PC-9 (cell line): Measurements from ENCODE around the gene FGF23. TPM values are rescaled to one million over a fixed set of nuclear protein-coding genes. Genes with fewer than 3 reads are reported as not detected.

Source experiments
- BruUV-seq: library from RNA; stranded (reverse); fragments of 400-500 nt; replicated peaks from 2 replicates; lab custom pipeline; 2021; lab: Mats Ljungman, UMichigan
- CTCF ChIA-PET: fragments of 300-600 bp; sonication (Branson Sonifier 250); formaldehyde crosslinking; loops from one replicate; lab custom pipeline; 2022; ENCODE audit warnings: antibody characterized with exemption; lab: Charles Lee
- POLR2A ChIA-PET: fragments of 300-600 bp; sonication (Branson Sonifier 250); formaldehyde crosslinking; loops from one replicate; lab custom pipeline; 2022; ENCODE audit warnings: antibody characterized with exemption; ENCODE audit not compliant: unreplicated experiment; lab: Charles Lee
- DNase-seq, 2 experiments: peaks; one replicate each; pipeline versions ENCODE4 v3.0.0 to v3.0.0-alpha.2; 2015 to 2022; ENCODE audit warnings: mixed read lengths in 1 of 2
- H2AFZ ChIP-seq: fragments of 200-600 bp; sonication (generic); 2 replicates; pipeline ENCODE4 v1.8.1; 2017; ENCODE audit warnings: antibody characterized with exemption
- H3F3A ChIP-seq: fragments of 200-600 bp; sonication (generic); 2 replicates; pipeline ENCODE4 v1.8.1; 2017; ENCODE audit warnings: antibody characterized with exemption, mild to moderate bottlenecking, low read depth; ENCODE audit not compliant: insufficient read depth
- H3K27ac ChIP-seq: fragments of 200-600 bp; sonication (generic); 2 replicates; pipeline ENCODE4 v1.6.1; 2016; ENCODE audit warnings: mixed run types
- H3K27me3 ChIP-seq: fragments of 200-600 bp; sonication (generic); 2 replicates; pipeline ENCODE4 v1.6.1; 2016; ENCODE audit warnings: low read depth, mixed run types; ENCODE audit not compliant: insufficient read depth
- H3K36me3 ChIP-seq: fragments of 200-600 bp; sonication (generic); 2 replicates; pipeline ENCODE4 v1.6.1; 2016; ENCODE audit warnings: low read depth, mixed run types
- H3K4me1 ChIP-seq: fragments of 200-600 bp; sonication (generic); replicated peaks from 2 replicates; pipeline ENCODE4 v1.6.1; 2016; ENCODE audit warnings: mixed run types; ENCODE audit not compliant: insufficient read depth
- H3K4me2 ChIP-seq: fragments of 200-600 bp; sonication (generic); 2 replicates; pipeline ENCODE4 v1.6.1; 2017; ENCODE audit warnings: mixed run types
- H3K4me3 ChIP-seq: fragments of 200-600 bp; sonication (generic); 2 replicates; pipeline ENCODE4 v1.6.1; 2016; ENCODE audit warnings: mixed run types
- H3K79me2 ChIP-seq: fragments of 200-600 bp; sonication (generic); 2 replicates; pipeline ENCODE4 v1.6.1; 2017; ENCODE audit warnings: low read depth, mixed run types
- H3K9me2 ChIP-seq: fragments of 200-600 bp; sonication (generic); 2 replicates; pipeline ENCODE4 v1.8.1; 2017; ENCODE audit warnings: mild to moderate bottlenecking; ENCODE audit not compliant: insufficient read depth
- H3K9me3 ChIP-seq: fragments of 200-600 bp; sonication (generic); 2 replicates; pipeline ENCODE4 v1.8.1; 2016; ENCODE audit warnings: low read depth; ENCODE audit not compliant: insufficient read depth
- H4K20me1 ChIP-seq: fragments of 200-600 bp; sonication (generic); 2 replicates; pipeline ENCODE4 v1.8.1; 2017; ENCODE audit not compliant: insufficient read depth
- CTCF ChIP-seq: fragments of 200-600 bp; sonication (generic); conservative IDR thresholded peaks from 2 replicates; pipeline ENCODE4 v1.6.1; 2017; ENCODE audit warnings: mixed run types, antibody characterized with exemption, mild to moderate bottlenecking, moderate library complexity
- EZH2 ChIP-seq: fragments of 200-600 bp; sonication (generic); IDR thresholded peaks from 2 replicates; pipeline ENCODE4 v1.8.0; 2017; ENCODE audit warnings: antibody characterized with exemption, low read depth
- intact Hi-C: fragments of 100-400 bp; cut with micrococcal nuclease; formaldehyde crosslinking; loops from one replicate; pipeline ENCODE4 v1.10.0; 2022; ENCODE audit not compliant: unreplicated experiment
- total RNA-seq: library from RNA; stranded (reverse); gene quantifications from 2 replicates; pipeline ENCODE4 v1.2.3, GENCODE V29; 2021

The FGF23 gene
- total RNA-seq, 1 experiment from 2014 or later = not detected

GRCh38 chr12:4331221-4331620, 48.3 kb downstream of the FGF23 start:
- no peak for DNase-seq
- Histone ChIP-seq H3K9me2 (no peaks in the 10 kb centered on the region), H3K4me1 (no peaks in the 10 kb centered on the region), H3K4me3 (no peak overlapping the region), H3K36me3 (0 out of 2 replicates have a peak, but pooled peaks cover 5% of the 10 kb centered on the region), H3K27me3 (no peaks in the 10 kb centered on the region), H3K79me2 (no peaks in the 10 kb centered on the region), H3K9me3 (no peaks in the 10 kb centered on the region), H2AFZ (no peak overlapping the region), H3K4me2 (no peak overlapping the region), H3K27ac (no peak overlapping the region), H4K20me1 (0 out of 2 replicates have a peak, but pooled peaks cover 7% of the 10 kb centered on the region), H3F3A (no peaks in the 10 kb centered on the region)
- intact Hi-C loops = no loop called here
- POLR2A ChIA-PET = no interaction called here
- no TSS peak for BruUV-seq
- TF ChIP-seq EZH2 = no peak
- TF ChIP-seq CTCF = no peak
- CTCF ChIA-PET = no interaction called here

GRCh38 chr12:4330203-4330602, 49.3 kb downstream of the FGF23 start:
- H3F3A ChIP-seq = no peaks in the 10 kb centered on the region
- no TSS peak for BruUV-seq
- 0 out of 2 replicates have a peak, but pooled peaks cover 5% of the 10 kb centered on the region for H3K36me3 ChIP-seq
- no peaks in the 10 kb centered on the region for H3K79me2 ChIP-seq
- intact Hi-C loops = no loop called here
- H3K4me2 ChIP-seq = no peak overlapping the region
- TF ChIP-seq EZH2 = no peak
- no peak for TF ChIP-seq CTCF
- H3K9me3 ChIP-seq = no peaks in the 10 kb centered on the region
- no peaks in the 10 kb centered on the region for H3K9me2 ChIP-seq
- no peak for DNase-seq
- H3K4me3 ChIP-seq = no peak overlapping the region
- H2AFZ ChIP-seq = no peak overlapping the region
- ChIA-PET CTCF (no interaction called here), POLR2A (no interaction called here)
- H4K20me1 ChIP-seq = 0 out of 2 replicates have a peak, but pooled peaks cover 7% of the 10 kb centered on the region
- no peaks in the 10 kb centered on the region for H3K27me3 ChIP-seq
- no peak overlapping the region for H3K27ac ChIP-seq
- no peaks in the 10 kb centered on the region for H3K4me1 ChIP-seq

- TF ChIP-seq CTCF (no peak), EZH2 (no peak)
- intact Hi-C loops = loop anchor here (10.0 kb wide), 1 partner anchor 1948 kb away; no protein-coding TSS in a partner anchor
- 0 out of 2 replicates have a peak, but pooled peaks cover 7% of the 10 kb centered on the region for H4K20me1 ChIP-seq
- no TSS peak for BruUV-seq
- H3K4me3 ChIP-seq = no peak overlapping the region
- peaks cover 4% of the 10 kb centered on the region for H3K79me2 ChIP-seq
- H3K4me2 ChIP-seq = no peak overlapping the region
- DNase-seq = no peak
- no peaks in the 10 kb centered on the region for H3K9me3 ChIP-seq
- no peaks in the 10 kb centered on the region for H3K9me2 ChIP-seq
- no peaks in the 10 kb centered on the region for H3K27me3 ChIP-seq
- H3K27ac ChIP-seq = no peak overlapping the region
- H2AFZ ChIP-seq = no peak overlapping the region
- ChIA-PET CTCF (no interaction called here), POLR2A (no interaction called here)
- H3K36me3 ChIP-seq = no peaks in the 10 kb centered on the region
- peaks cover 6% of the 10 kb centered on the region for H3K4me1 ChIP-seq
- no peaks in the 10 kb centered on the region for H3F3A ChIP-seq
Observed at GRCh38 chr12:4327293-4327692, 52.2 kb downstream of the FGF23 start.
